ENCODE measurements around the gene PDRG1.

Gene PDRG1

DNA sequence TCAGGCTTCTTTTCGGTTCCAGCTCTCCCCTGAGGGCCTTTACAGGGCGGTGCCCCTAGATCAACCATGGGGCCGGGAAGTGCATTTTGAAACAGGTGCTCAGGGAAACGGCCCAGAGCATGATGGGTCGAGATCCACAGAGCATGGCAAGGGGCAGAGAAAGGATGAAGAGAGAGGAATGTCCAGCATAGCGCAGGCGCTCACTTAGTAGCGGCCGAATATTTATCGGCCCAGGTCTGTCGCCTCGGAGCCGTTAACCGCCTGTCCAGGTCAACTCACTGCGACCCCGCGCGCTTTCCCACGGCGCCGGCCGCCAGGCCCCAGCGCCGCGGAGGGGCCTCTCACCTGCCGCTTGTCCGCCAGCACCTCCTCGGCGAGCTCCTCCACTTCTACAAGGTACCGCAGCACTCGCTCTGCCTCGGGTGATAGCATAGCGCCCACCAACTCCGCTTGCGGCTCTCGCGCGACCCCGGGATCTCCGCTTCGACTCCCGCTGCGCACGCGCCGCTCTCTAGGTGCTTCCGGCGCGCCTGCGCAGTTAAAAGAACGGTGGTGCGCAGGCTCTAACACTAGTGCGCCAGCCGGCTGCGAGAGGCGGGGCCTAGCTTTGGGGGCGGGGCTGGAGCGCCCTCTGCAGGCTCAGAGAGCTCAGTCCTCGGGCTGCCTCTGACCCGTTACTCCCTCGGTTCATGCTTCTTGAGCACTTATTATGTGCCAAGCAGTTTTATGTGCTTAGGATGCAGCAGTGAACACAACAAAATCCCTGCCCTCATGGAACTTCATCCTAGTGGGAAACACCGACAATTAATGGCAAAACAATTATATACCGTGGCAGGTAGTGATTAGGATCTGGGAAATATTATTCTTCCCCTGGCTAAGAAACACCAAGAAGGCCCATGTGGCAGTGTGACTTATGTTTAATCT lies at the start of gene PDRG1:
PDRG1 (minus strand) TSS at position 517 of the 924 bp plus-strand sequence; CDS start at position 432, 85 bp downstream.
- Histone ChIP-seq H3K36me3 (ENCODE audit: insufficient read depth, low read length) (peaks cover 25% of the 10 kb centered on the region), H3K4me3 (ENCODE audit: low read depth, low read length) (peak within 1 kb of the TSS; percentile 89), H3K79me2 (ENCODE audit: control insufficient read depth, insufficient read depth, low read length, unreplicated experiment) (peaks cover 23% of the 10 kb centered on the region), H2AFZ (ENCODE audit: low read length, unreplicated experiment) (peak within 1 kb of the TSS; percentile 83), H3K27me3 (ENCODE audit: insufficient read depth, low read length) (peaks cover 15% of the 10 kb centered on the region), H3K4me1 (ENCODE audit: control insufficient read depth, insufficient read depth, low read length, unreplicated experiment) (peaks cover 9% of the 10 kb centered on the region), H3K27ac (ENCODE audit: low read depth, low read length) (no peak within 1 kb of the TSS)

DNA sequence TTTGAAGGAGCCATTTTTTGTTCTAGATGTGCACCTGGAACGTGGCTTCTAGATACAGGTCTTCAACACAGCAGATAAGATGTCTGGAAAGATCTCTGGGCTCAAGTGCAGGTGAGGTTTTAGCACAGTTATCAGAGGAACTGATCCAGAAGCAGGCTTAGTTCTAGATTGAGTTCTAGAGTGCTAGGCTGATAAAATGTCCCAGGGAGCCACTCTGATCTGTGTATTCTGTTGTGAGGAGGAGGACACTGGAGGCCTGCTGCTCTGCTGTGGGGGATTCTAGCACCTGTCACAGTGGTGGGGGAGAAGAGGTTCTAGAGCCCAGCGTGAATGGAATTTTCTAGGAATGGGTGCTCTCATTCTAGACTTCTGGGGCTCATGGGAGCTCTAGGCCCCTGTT lies 46.4 kb upstream of the PDRG1 start:
- Histone ChIP-seq H2AFZ (ENCODE audit: low read length, unreplicated experiment) (no peak overlapping the region), H3K27ac (ENCODE audit: low read depth, low read length) (no peak overlapping the region), H3K4me3 (ENCODE audit: low read depth, low read length) (no peak overlapping the region), H3K4me1 (ENCODE audit: control insufficient read depth, insufficient read depth, low read length, unreplicated experiment) (no peaks in the 10 kb centered on the region), H3K36me3 (ENCODE audit: insufficient read depth, low read length) (no peaks in the 10 kb centered on the region), H3K27me3 (ENCODE audit: insufficient read depth, low read length) (peaks cover 41% of the 10 kb centered on the region), H3K79me2 (ENCODE audit: control insufficient read depth, insufficient read depth, low read length, unreplicated experiment) (no peaks in the 10 kb centered on the region)

DNA sequence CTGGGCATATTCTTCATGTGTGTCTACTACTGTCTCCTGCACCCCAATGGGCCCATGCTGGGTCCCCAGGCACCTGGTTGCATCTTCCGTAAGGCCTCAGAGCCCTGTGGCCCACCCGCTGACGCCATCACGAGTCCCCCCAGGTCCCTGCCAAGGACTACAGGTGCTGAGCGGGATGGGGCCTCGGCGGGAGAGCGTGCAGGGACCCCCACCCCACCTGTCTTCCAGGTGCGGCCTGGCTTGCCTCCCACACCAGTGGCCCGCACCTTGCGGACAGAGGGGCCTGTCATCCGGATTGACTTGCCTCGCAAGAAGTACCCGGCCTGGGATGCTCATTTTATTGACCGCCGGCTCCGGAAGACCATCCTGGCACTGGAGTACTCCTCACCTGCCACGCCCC lies 45.1 kb upstream of the PDRG1 start:
- Histone ChIP-seq H3K36me3 (ENCODE audit: insufficient read depth, low read length) (no peaks in the 10 kb centered on the region), H3K79me2 (ENCODE audit: control insufficient read depth, insufficient read depth, low read length, unreplicated experiment) (no peaks in the 10 kb centered on the region), H3K4me3 (ENCODE audit: low read depth, low read length) (no peak overlapping the region), H3K27ac (ENCODE audit: low read depth, low read length) (no peak overlapping the region), H3K27me3 (ENCODE audit: insufficient read depth, low read length) (peaks cover 52% of the 10 kb centered on the region), H2AFZ (ENCODE audit: low read length, unreplicated experiment) (no peak overlapping the region), H3K4me1 (ENCODE audit: control insufficient read depth, insufficient read depth, low read length, unreplicated experiment) (no peaks in the 10 kb centered on the region)

DNA sequence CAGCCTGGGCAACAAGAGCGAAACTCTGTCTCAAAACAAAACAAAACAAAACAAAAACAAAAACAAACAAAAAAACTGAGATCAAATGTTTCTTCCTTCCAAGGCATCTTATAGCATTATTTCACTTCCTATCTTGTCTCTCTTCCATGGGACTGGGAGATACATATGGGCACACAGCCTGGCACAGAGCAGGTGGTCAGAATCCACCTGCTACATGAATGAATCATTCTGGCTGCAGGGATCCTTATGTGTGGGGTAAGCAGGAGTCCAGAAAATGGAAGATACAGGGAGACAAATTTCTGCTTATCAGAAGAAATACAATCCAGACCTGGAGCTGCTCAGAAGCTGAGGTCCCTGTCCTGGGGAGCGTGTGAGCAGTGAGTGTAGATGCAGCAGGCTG lies 40.2 kb upstream of the PDRG1 start:
- Histone ChIP-seq H3K27me3 (ENCODE audit: insufficient read depth, low read length) (peaks cover 48% of the 10 kb centered on the region), H3K27ac (ENCODE audit: low read depth, low read length) (no peak overlapping the region), H3K36me3 (ENCODE audit: insufficient read depth, low read length) (no peaks in the 10 kb centered on the region), H3K4me3 (ENCODE audit: low read depth, low read length) (no peak overlapping the region), H3K4me1 (ENCODE audit: control insufficient read depth, insufficient read depth, low read length, unreplicated experiment) (no peaks in the 10 kb centered on the region), H2AFZ (ENCODE audit: low read length, unreplicated experiment) (no peak overlapping the region), H3K79me2 (ENCODE audit: control insufficient read depth, insufficient read depth, low read length, unreplicated experiment) (no peaks in the 10 kb centered on the region)

DNA sequence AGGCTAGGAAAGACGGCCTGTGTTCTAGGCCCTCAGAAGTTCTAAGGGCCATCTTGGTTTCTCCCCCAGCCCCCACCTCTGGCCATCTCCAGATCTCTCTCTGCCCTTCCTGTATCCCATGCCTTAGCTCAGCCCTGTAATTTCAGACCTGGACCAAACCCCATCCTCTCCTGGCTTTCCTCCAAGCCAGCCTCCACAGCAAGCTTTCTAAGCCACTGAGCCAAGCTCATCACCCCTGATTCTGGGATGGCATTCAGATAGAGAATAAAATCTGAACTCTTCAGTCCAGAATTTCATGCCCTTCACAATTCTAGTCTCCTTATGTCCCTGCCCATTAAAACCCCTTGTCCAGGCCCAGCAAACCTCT lies 39.5 kb upstream of the PDRG1 start:
- Histone ChIP-seq H3K79me2 (ENCODE audit: control insufficient read depth, insufficient read depth, low read length, unreplicated experiment) (no peaks in the 10 kb centered on the region), H3K4me1 (ENCODE audit: control insufficient read depth, insufficient read depth, low read length, unreplicated experiment) (no peaks in the 10 kb centered on the region), H3K27me3 (ENCODE audit: insufficient read depth, low read length) (peaks cover 41% of the 10 kb centered on the region), H3K36me3 (ENCODE audit: insufficient read depth, low read length) (no peaks in the 10 kb centered on the region), H2AFZ (ENCODE audit: low read length, unreplicated experiment) (no peak overlapping the region), H3K4me3 (ENCODE audit: low read depth, low read length) (no peak overlapping the region), H3K27ac (ENCODE audit: low read depth, low read length) (no peak overlapping the region)

DNA sequence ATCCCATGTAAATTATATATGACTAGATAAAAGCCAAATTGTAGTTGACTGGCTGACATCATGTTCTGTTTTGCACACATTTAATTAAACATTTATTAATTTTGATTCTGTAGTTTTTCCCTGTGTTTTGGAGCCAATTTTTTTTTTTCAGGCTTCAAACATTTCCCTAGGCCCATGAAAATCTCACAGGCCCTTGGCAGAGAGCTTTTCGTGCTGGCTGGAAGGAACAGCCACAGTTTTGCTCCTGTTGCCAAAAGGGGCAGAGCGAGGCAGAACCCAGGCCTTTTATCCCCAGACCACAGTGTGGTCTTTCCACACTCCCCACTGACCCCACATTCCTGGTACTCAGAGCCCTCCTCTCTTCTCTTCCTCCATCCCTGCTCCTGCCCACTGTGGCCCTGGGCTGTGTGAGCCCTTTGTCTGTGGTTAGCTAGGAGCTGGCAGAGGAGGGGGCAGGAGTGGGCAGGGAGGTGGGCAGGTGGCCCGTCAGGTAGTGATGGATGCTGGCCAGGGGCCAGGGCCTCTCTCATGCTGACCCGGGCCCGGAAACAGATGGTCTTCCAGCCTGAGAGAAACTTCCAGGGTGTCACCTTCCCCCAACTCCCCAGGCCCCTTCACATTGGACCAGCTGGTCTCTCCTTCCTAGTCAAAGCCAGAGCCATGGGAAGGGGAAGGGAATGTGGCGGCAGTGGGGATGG lies 38.9 kb upstream of the PDRG1 start:
- Histone ChIP-seq H3K4me1 (ENCODE audit: control insufficient read depth, insufficient read depth, low read length, unreplicated experiment) (no peaks in the 10 kb centered on the region), H3K27ac (ENCODE audit: low read depth, low read length) (no peak overlapping the region), H3K4me3 (ENCODE audit: low read depth, low read length) (no peak overlapping the region), H3K27me3 (ENCODE audit: insufficient read depth, low read length) (peaks cover 37% of the 10 kb centered on the region), H3K36me3 (ENCODE audit: insufficient read depth, low read length) (no peaks in the 10 kb centered on the region), H2AFZ (ENCODE audit: low read length, unreplicated experiment) (no peak overlapping the region), H3K79me2 (ENCODE audit: control insufficient read depth, insufficient read depth, low read length, unreplicated experiment) (no peaks in the 10 kb centered on the region)

DNA sequence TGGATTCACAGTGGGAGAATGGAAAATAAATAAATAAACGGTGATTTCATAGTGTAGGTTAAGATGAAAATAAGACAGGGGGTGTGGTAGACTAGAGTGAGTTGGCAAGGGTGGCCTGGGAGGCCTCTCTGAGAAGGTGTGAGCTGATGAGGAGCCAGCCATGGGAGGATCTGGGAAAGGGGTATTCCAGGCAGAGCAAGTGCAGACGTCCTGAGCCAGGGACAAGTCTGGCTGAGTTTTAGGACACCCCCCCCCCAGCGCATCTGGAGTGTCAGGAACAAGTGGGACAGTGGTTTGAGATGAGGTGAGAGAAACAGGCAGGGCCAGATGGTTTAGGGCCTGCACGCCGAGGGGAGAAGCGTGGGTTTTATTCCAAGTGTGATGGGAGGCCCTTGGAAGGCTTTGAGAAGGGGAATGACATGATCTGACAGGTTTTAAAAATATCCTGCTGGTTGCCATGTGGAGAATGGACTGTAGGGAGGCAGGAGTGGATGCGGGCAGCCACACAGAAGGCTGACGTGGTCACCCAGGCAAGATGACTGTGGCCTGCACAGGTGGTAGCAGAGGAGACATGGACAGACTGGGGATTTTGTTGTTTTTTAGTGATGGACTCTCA lies 37.3 kb upstream of the PDRG1 start:
- H3K4me1 ChIP-seq (ENCODE audit: control insufficient read depth, insufficient read depth, low read length, unreplicated experiment): no peaks in the 10 kb centered on the region
- H3K27me3 ChIP-seq (ENCODE audit: insufficient read depth, low read length): peaks cover 35% of the 10 kb centered on the region
- H2AFZ ChIP-seq (ENCODE audit: low read length, unreplicated experiment): no peak overlapping the region
- no peak overlapping the region for H3K4me3 ChIP-seq (ENCODE audit: low read depth, low read length)
- no peaks in the 10 kb centered on the region for H3K36me3 ChIP-seq (ENCODE audit: insufficient read depth, low read length)
- no peak overlapping the region for H3K27ac ChIP-seq (ENCODE audit: low read depth, low read length)
- no peaks in the 10 kb centered on the region for H3K79me2 ChIP-seq (ENCODE audit: control insufficient read depth, insufficient read depth, low read length, unreplicated experiment)

DNA sequence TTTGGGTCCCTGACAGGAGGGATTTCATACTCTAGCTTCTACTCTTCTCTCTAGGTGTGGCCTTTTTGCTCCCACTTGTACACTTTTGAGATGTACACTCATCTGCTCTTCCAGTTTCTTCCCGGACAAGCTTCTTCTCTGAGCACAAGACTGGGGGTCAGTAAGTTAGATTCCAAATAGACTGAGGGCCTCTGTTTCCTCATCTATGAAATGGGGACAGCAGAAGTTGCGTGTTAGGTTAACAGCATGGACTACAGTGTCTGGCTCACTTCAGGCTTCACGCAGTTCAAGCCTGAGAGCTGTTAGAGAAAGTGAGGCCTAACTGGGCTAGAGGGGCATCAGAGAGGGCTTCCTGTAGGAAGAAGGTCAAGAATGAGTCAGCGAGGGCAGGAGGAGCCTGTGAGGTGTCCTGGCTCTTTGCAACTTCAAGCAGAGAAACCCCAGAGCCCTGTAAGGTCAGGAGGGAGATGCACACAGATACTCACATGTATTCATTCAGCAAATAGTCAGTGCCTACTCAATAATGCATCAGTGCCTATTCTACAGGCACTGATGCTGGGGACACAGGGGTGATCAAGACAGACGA lies 36.7 kb upstream of the PDRG1 start:
- Histone ChIP-seq H2AFZ (ENCODE audit: low read length, unreplicated experiment) (no peak overlapping the region), H3K27me3 (ENCODE audit: insufficient read depth, low read length) (peaks cover 31% of the 10 kb centered on the region), H3K4me3 (ENCODE audit: low read depth, low read length) (no peak overlapping the region), H3K27ac (ENCODE audit: low read depth, low read length) (no peak overlapping the region), H3K79me2 (ENCODE audit: control insufficient read depth, insufficient read depth, low read length, unreplicated experiment) (no peaks in the 10 kb centered on the region), H3K36me3 (ENCODE audit: insufficient read depth, low read length) (no peaks in the 10 kb centered on the region), H3K4me1 (ENCODE audit: control insufficient read depth, insufficient read depth, low read length, unreplicated experiment) (no peaks in the 10 kb centered on the region)

DNA sequence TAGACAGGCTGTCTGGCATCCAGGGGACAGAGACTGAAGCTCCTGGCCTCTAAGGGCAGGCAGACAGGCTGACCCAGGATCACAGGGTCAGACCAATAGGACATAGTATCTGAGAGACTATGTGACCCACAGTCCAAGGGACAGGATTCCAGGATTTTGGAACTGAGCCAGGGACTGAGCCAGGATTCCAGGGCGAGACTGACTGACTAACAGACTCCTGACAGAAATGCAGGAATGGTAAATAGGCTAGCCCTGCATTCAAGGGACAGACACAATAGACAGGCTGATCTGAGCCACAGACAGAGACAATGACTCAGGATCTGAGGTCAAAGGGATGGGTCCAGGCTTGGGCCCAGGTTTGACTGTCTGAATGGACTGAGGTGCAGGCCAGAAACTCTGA lies 35.9 kb upstream of the PDRG1 start:
- Histone ChIP-seq H3K4me3 (ENCODE audit: low read depth, low read length) (no peak overlapping the region), H3K27ac (ENCODE audit: low read depth, low read length) (no peak overlapping the region), H3K4me1 (ENCODE audit: control insufficient read depth, insufficient read depth, low read length, unreplicated experiment) (no peaks in the 10 kb centered on the region), H3K79me2 (ENCODE audit: control insufficient read depth, insufficient read depth, low read length, unreplicated experiment) (no peaks in the 10 kb centered on the region), H3K27me3 (ENCODE audit: insufficient read depth, low read length) (peaks cover 29% of the 10 kb centered on the region), H3K36me3 (ENCODE audit: insufficient read depth, low read length) (no peaks in the 10 kb centered on the region), H2AFZ (ENCODE audit: low read length, unreplicated experiment) (no peak overlapping the region)

DNA sequence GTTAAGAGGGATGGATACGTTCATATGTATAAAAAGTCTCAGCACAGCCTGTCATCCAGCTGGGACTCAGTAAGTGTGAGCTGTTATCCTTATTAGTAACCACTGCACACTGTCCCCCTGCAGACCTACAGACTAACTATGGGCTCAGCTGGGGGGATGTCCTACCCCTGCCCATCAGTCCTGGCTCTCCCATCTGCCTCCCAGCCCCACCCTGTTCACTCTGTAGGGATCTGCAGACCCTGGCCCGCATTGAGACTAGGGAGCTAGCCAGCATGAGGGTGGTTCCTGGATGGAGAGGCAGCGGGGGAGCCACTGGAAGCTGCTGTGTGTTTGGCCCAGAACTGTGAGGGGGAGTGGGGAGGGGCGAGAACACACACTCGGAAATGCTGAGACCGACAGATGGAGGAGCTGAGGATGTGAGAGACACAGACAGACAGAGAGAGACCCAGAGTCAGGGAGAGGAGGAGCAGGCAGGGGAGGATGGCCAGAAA lies 33.2 kb upstream of the PDRG1 start:
- Histone ChIP-seq H3K79me2 (ENCODE audit: control insufficient read depth, insufficient read depth, low read length, unreplicated experiment) (no peaks in the 10 kb centered on the region), H3K36me3 (ENCODE audit: insufficient read depth, low read length) (no peaks in the 10 kb centered on the region), H3K4me3 (ENCODE audit: low read depth, low read length) (no peak overlapping the region), H3K4me1 (ENCODE audit: control insufficient read depth, insufficient read depth, low read length, unreplicated experiment) (no peaks in the 10 kb centered on the region), H3K27me3 (ENCODE audit: insufficient read depth, low read length) (peaks cover 25% of the 10 kb centered on the region), H3K27ac (ENCODE audit: low read depth, low read length) (no peak overlapping the region), H2AFZ (ENCODE audit: low read length, unreplicated experiment) (no peak overlapping the region)

Measured in ACC112 (cell line).